SKM-1 (cell line): ENCODE data around the gene CNTNAP5.

Experiments used
- DNase-seq: peaks from one replicate; lab custom pipeline; 2025; ENCODE audit not compliant: unreplicated experiment; lab: John Stamatoyannopoulos, UW

CNTNAP5 gene

GRCh38 chr2:124877141-124877577 lies 852.1 kb downstream of the CNTNAP5 start:
- DNase-seq = no peak

GRCh38 chr2:124879640-124880039 lies 854.6 kb downstream of the CNTNAP5 start:
- DNase-seq = no peak

GRCh38 chr2:124880995-124881394 lies 855.9 kb downstream of the CNTNAP5 start:
- no peak for DNase-seq

- DNase-seq = no peak
These were observed 857.3 kb downstream of the CNTNAP5 start for GRCh38 chr2:124882423-124882822.

GRCh38 chr2:124883595-124883994 lies 858.5 kb downstream of the CNTNAP5 start:
- no peak for DNase-seq

GRCh38 chr2:124884315-124884714 lies 859.2 kb downstream of the CNTNAP5 start:
- DNase-seq = no peak

- no peak for DNase-seq
These were observed 861.1 kb downstream of the CNTNAP5 start for GRCh38 chr2:124886216-124886615.

- DNase-seq = no peak
These were observed 862.4 kb downstream of the CNTNAP5 start for GRCh38 chr2:124887466-124887865.

GRCh38 chr2:124888431-124888830 lies 863.3 kb downstream of the CNTNAP5 start:
- no peak for DNase-seq

GRCh38 chr2:124894199-124894598 lies 869.1 kb downstream of the CNTNAP5 start:
- no peak for DNase-seq

- no peak for DNase-seq
These were observed 873.7 kb downstream of the CNTNAP5 start for GRCh38 chr2:124898827-124899226.

GRCh38 chr2:124908411-124908810 lies 883.3 kb downstream of the CNTNAP5 start:
- DNase-seq = no peak

- no peak for DNase-seq
These were observed 886.5 kb downstream of the CNTNAP5 start for GRCh38 chr2:124911560-124911959.

GRCh38 chr2:124913868-124914267 lies 888.8 kb downstream of the CNTNAP5 start:
- DNase-seq = no peak

GRCh38 chr2:124915567-124915966 lies 890.5 kb downstream of the CNTNAP5 start:
- DNase-seq = no peak

GRCh38 chr2:124919296-124919695 lies 894.2 kb downstream of the CNTNAP5 start:
- no peak for DNase-seq

- no peak for DNase-seq
These were observed 895.4 kb downstream of the CNTNAP5 start for GRCh38 chr2:124920448-124920847.

- DNase-seq = no peak
These were observed 896.1 kb downstream of the CNTNAP5 start for GRCh38 chr2:124921191-124921590.

GRCh38 chr2:124923097-124923496 lies 898.0 kb downstream of the CNTNAP5 start:
- no peak for DNase-seq

GRCh38 chr2:124933883-124934282 lies 908.8 kb downstream of the CNTNAP5 start:
- DNase-seq = no peak

GRCh38 chr2:124953921-124954320 lies 928.8 kb downstream of the CNTNAP5 start:
- no peak for DNase-seq

GRCh38 chr2:124959581-124959980 lies 934.5 kb downstream of the CNTNAP5 start:
- no peak for DNase-seq

- DNase-seq = no peak
These were observed 936.0 kb downstream of the CNTNAP5 start for GRCh38 chr2:124961132-124961531.
